Measurements from ENCODE around the gene AKAP7. TPM values are rescaled to one million over a fixed set of nuclear protein-coding genes. Genes with fewer than 3 reads are reported as not detected.

AKAP7 gene
- total RNA-seq, 1 donor from 2014 or later: 15.5 TPM

DNA sequence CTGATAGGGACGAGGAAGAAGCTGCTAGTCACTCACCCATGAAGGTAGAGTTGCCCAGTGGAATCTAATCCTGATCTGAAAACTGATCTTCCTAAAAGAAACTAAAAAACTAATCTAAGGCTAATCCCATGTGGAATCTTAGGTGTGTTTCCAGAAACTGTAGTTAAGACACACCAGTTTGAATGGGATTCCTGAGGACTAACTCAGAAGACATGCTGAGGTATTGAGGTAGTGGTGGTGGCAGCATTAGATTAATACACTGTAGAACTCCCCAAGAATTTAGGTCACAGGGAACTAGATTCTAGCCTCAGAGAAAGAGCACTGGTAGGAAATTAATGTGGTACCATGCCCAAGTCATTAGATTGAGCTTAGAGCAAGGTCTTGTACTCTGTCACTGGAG, 19.6 kb upstream of the AKAP7 start:
- Mint-ChIP-seq H3K4me3 (no peak overlapping the region), H3K4me1 (peaks cover 4% of the 10 kb centered on the region), H3K9me3 (no peaks in the 10 kb centered on the region), H3K36me3 (no peaks in the 10 kb centered on the region), H3K27ac (no peak overlapping the region), H3K27me3 (ENCODE audit: insufficient read depth, low read depth) (no peaks in the 10 kb centered on the region)
- Histone ChIP-seq H3K79me2 (ENCODE audit: low read depth) (no peaks in the 10 kb centered on the region), H3K9me3 (ENCODE audit: low read depth) (no peaks in the 10 kb centered on the region), H3K27me3 (no peaks in the 10 kb centered on the region), H4K20me1 (ENCODE audit: low read depth) (no peaks in the 10 kb centered on the region), H3F3A (ENCODE audit: low read depth) (peaks cover 5% of the 10 kb centered on the region), H3K36me3 (no peaks in the 10 kb centered on the region), H3K4me3 (no peak overlapping the region), H2AFZ (replicated peaks) (no peak overlapping the region), H3K9ac (no peak overlapping the region), H3K4me2 (no peak overlapping the region), H3K4me1 (no peaks in the 10 kb centered on the region), H3K27ac (peak overlapping the region; percentile 62)
- TF ChIP-seq EZH2 (IDR thresholded peaks at IDR 0.05) (no peak), EZH2phosphoT487 (IDR thresholded peaks at IDR 0.05) (no peak)
- TF ChIP-seq, protein P1, sequence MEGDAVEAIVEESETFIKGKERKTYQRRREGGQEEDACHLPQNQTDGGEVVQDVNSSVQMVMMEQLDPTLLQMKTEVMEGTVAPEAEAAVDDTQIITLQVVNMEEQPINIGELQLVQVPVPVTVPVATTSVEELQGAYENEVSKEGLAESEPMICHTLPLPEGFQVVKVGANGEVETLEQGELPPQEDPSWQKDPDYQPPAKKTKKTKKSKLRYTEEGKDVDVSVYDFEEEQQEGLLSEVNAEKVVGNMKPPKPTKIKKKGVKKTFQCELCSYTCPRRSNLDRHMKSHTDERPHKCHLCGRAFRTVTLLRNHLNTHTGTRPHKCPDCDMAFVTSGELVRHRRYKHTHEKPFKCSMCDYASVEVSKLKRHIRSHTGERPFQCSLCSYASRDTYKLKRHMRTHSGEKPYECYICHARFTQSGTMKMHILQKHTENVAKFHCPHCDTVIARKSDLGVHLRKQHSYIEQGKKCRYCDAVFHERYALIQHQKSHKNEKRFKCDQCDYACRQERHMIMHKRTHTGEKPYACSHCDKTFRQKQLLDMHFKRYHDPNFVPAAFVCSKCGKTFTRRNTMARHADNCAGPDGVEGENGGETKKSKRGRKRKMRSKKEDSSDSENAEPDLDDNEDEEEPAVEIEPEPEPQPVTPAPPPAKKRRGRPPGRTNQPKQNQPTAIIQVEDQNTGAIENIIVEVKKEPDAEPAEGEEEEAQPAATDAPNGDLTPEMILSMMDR (IDR thresholded peaks at IDR 0.05): no peak
- peak; percentile 24 for DNase-seq (ENCODE audit: low spot score)

DNA sequence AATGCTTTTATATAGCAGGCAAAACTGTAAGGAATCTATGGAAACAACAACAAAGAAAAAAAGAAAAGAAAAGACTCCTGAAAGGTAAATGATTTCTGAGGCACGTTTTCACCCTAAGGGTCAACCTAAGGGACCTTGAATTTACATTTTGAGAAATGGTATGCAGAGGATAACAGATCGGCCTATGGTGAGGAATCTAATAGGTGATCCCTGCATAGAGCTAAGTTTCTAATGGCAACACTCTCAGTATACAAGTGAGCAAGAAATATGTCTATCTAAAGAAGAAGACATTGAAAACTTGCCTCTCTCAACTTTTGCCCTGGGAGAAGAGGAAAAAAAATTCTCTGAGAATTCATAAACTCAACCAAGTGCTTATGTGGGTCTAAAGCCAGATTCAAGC, 18.9 kb upstream of the AKAP7 start:
- H3K9me3 ChIP-seq (ENCODE audit: low read depth): no peaks in the 10 kb centered on the region
- H3K4me2 ChIP-seq: no peak overlapping the region
- H4K20me1 ChIP-seq (ENCODE audit: low read depth): no peaks in the 10 kb centered on the region
- no peak overlapping the region for H3K9ac ChIP-seq
- H3K4me1 ChIP-seq: no peaks in the 10 kb centered on the region
- H3K79me2 ChIP-seq (ENCODE audit: low read depth): no peaks in the 10 kb centered on the region
- no peaks in the 10 kb centered on the region for H3K27me3 Mint-ChIP-seq (ENCODE audit: insufficient read depth, low read depth)
- no peak for DNase-seq (ENCODE audit: low spot score)
- H3K27me3 ChIP-seq: no peaks in the 10 kb centered on the region
- no peak overlapping the region for H3K4me3 ChIP-seq
- H3K27ac ChIP-seq: no peak overlapping the region
- H3K9me3 Mint-ChIP-seq: no peaks in the 10 kb centered on the region
- no peaks in the 10 kb centered on the region for H3K36me3 ChIP-seq
- peaks cover 5% of the 10 kb centered on the region for H3F3A ChIP-seq (ENCODE audit: low read depth)
- no peak overlapping the region for H2AFZ ChIP-seq (replicated peaks)
- TF ChIP-seq, protein P1 (IDR thresholded peaks at IDR 0.05): no peak
- TF ChIP-seq EZH2phosphoT487 (IDR thresholded peaks at IDR 0.05): no peak
- no peak for TF ChIP-seq EZH2 (IDR thresholded peaks at IDR 0.05)
- no peaks in the 10 kb centered on the region for H3K36me3 Mint-ChIP-seq
- H3K4me3 Mint-ChIP-seq: no peak overlapping the region
- no peak overlapping the region for H3K27ac Mint-ChIP-seq
- H3K4me1 Mint-ChIP-seq: peaks cover 4% of the 10 kb centered on the region

DNA sequence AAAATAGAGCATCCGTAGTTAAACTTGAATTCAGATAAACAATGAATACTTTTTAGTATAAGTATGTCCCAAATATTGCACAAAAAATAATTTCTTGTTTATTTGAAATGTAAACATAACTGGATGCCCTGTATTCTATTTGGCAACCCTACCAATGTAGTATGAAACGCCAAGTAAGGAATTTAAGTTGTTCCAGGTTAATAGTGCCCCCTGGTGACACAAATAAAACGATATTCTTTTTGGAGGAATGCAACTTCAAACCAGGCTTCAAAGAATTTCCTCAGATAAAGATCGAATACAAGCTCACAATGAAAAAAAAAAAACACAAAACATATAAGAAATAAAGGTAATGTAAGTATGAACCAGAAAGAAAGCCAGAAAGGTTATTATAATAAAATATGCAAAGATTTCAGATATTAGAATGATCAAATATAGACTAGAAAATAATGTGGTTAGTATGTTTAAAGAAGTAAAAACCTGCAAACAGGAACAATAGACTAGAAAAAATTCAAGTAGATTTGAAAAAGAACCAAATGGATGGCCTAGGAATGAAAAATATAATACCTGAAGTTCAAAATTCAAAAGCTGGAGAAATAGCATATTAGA, 18.4 kb upstream of the AKAP7 start:
- H2AFZ ChIP-seq (replicated peaks): no peak overlapping the region
- no peaks in the 10 kb centered on the region for H3K27me3 ChIP-seq
- no peaks in the 10 kb centered on the region for H3K36me3 ChIP-seq
- no peaks in the 10 kb centered on the region for H3K9me3 Mint-ChIP-seq
- H3K4me1 ChIP-seq: no peaks in the 10 kb centered on the region
- H3K36me3 Mint-ChIP-seq: no peaks in the 10 kb centered on the region
- H3F3A ChIP-seq (ENCODE audit: low read depth): peaks cover 5% of the 10 kb centered on the region
- H3K4me2 ChIP-seq: no peak overlapping the region
- no peaks in the 10 kb centered on the region for H3K9me3 ChIP-seq (ENCODE audit: low read depth)
- no peak overlapping the region for H3K4me3 ChIP-seq
- H4K20me1 ChIP-seq (ENCODE audit: low read depth): no peaks in the 10 kb centered on the region
- no peak overlapping the region for H3K9ac ChIP-seq
- H3K27ac ChIP-seq: no peak overlapping the region
- no peak overlapping the region for H3K4me3 Mint-ChIP-seq
- H3K27ac Mint-ChIP-seq: no peak overlapping the region
- H3K4me1 Mint-ChIP-seq: peaks cover 4% of the 10 kb centered on the region
- TF ChIP-seq EZH2 (IDR thresholded peaks at IDR 0.05) (no peak), EZH2phosphoT487 (IDR thresholded peaks at IDR 0.05) (no peak)
- TF ChIP-seq, protein P1 (IDR thresholded peaks at IDR 0.05): peak; percentile 55
- no peaks in the 10 kb centered on the region for H3K27me3 Mint-ChIP-seq (ENCODE audit: insufficient read depth, low read depth)
- no peaks in the 10 kb centered on the region for H3K79me2 ChIP-seq (ENCODE audit: low read depth)
- DNase-seq (ENCODE audit: low spot score): peak; percentile 33
